ENCODE results near the gene CDC25C. TPM values are rescaled to one million over a fixed set of nuclear protein-coding genes. Genes with fewer than 3 reads are reported as not detected.
A peak's percentile ranks its signal among the peaks of the same experiment; 100 is the strongest.
"Not testable (repeated sequence)": the region's sequence is repeated elsewhere in the genome, so short reads cannot be mapped to it uniquely, and the experiment has no call there.

The CDC25C gene
- total RNA-seq, 2 donors from 2014 or later = 0.21 TPM; not detected in 1

- ATAC-seq = no peak
- DNase-seq = no peak
- intact Hi-C loops (cut with DNase I) = no loop called here
Observed at GRCh38 chr5:138287246-138287645, 44.4 kb downstream of the CDC25C start.

GRCh38 chr5:138282920-138283742, 48.5 kb downstream of the CDC25C start:
- intact Hi-C loops (cut with DNase I) = loop anchor here in 1 of 2 donors (1.0 kb wide), 1 partner anchor 59 kb away; no protein-coding TSS in a partner anchor
- peak; percentile 26 for DNase-seq
- ATAC-seq = peak; percentile 76 to 96

GRCh38 chr5:138280915-138281314, 50.7 kb downstream of the CDC25C start:
- DNase-seq (no peak), ATAC-seq (no peak)
- intact Hi-C loops (cut with DNase I) = no loop called here

GRCh38 chr5:138276402-138277054, 55.1 kb downstream of the CDC25C start:
- no peak for DNase-seq
- peak in 1 of 2 donors; percentile 61 for ATAC-seq
- intact Hi-C loops (cut with DNase I) = loop anchor here in 1 of 2 donors (5.0 kb wide), 1 partner anchor 54 kb away; no protein-coding TSS in a partner anchor

- intact Hi-C loops (cut with DNase I) = loop anchor here in 1 of 2 donors (5.0 kb wide), 1 partner anchor 54 kb away; no protein-coding TSS in a partner anchor
- ATAC-seq (no peak), DNase-seq (no peak)
Observed at GRCh38 chr5:138275895-138276294, 55.7 kb downstream of the CDC25C start.

- intact Hi-C loops (cut with DNase I) = loop anchor here in 1 of 2 donors (5.0 kb wide), 1 partner anchor 53 kb away; no protein-coding TSS in a partner anchor
Observed at GRCh38 chr5:138275379-138275782, 56.2 kb downstream of the CDC25C start.

GRCh38 chr5:138274189-138274853, 57.3 kb downstream of the CDC25C start, which contains the start of gene GFRA3:
Gene GFRA3 (minus strand): TSS chr5:138274621. CDS start chr5:138274424, 197 bp downstream.
- no peak for DNase-seq
- intact Hi-C loops (cut with DNase I) = no loop called here

More at GRCh38 chr5:138275379-138275782, 56.2 kb downstream of the CDC25C start:
- ATAC-seq (peak in 1 of 2 donors; percentile 38), DNase-seq (no peak)

GRCh38 chr5:138273834-138274188, 57.8 kb downstream of the CDC25C start:
- DNase-seq (no peak), ATAC-seq (no peak)
- intact Hi-C loops (cut with DNase I) = no loop called here

More at GRCh38 chr5:138274189-138274853, 57.3 kb downstream of the CDC25C start, which contains the start of gene GFRA3:
- peak; percentile 58 to 63 for ATAC-seq

GRCh38 chr5:138272681-138273080, 58.9 kb downstream of the CDC25C start:
- intact Hi-C loops (cut with DNase I) = no loop called here
- DNase-seq (no peak), ATAC-seq (no peak)

GRCh38 chr5:138271281-138271680, 60.3 kb downstream of the CDC25C start:
- DNase-seq (no peak), ATAC-seq (no peak)
- intact Hi-C loops (cut with DNase I) = no loop called here

GRCh38 chr5:138264183-138264582, 67.4 kb downstream of the CDC25C start:
- ATAC-seq = no peak
- DNase-seq = no peak
- intact Hi-C loops (cut with DNase I) = no loop called here

GRCh38 chr5:138263581-138263980, 68.0 kb downstream of the CDC25C start:
- DNase-seq (no peak), ATAC-seq (no peak)
- intact Hi-C loops (cut with DNase I) = no loop called here

GRCh38 chr5:138258704-138259292, 72.8 kb downstream of the CDC25C start:
- DNase-seq (no peak), ATAC-seq (no peak)
- intact Hi-C loops (cut with DNase I) = no loop called here

- ATAC-seq (no peak), DNase-seq (no peak)
- intact Hi-C loops (cut with DNase I) = no loop called here
Observed at GRCh38 chr5:138257583-138257982, 74.0 kb downstream of the CDC25C start.

GRCh38 chr5:138252944-138253343, 78.7 kb downstream of the CDC25C start:
- no peak for DNase-seq
- intact Hi-C loops (cut with DNase I) = no loop called here

GRCh38 chr5:138247800-138248199, 83.8 kb downstream of the CDC25C start:
- intact Hi-C loops (cut with DNase I); ATAC-seq; DNase-seq: not testable (repeated sequence)

More at GRCh38 chr5:138252944-138253343, 78.7 kb downstream of the CDC25C start:
- no peak for ATAC-seq

GRCh38 chr5:138246822-138247221, 84.8 kb downstream of the CDC25C start:
- DNase-seq (no peak), ATAC-seq (no peak)
- intact Hi-C loops (cut with DNase I) = no loop called here

- DNase-seq (no peak), ATAC-seq (no peak)
- intact Hi-C loops (cut with DNase I) = no loop called here
Observed at GRCh38 chr5:138246334-138246733, 85.3 kb downstream of the CDC25C start.

GRCh38 chr5:138245717-138246116, 85.9 kb downstream of the CDC25C start:
- peak in 1 of 2 donors; percentile 48 for ATAC-seq
- intact Hi-C loops (cut with DNase I) = no loop called here

More at GRCh38 chr5:138245717-138246116, 85.9 kb downstream of the CDC25C start:
- no peak for DNase-seq
